ENCODE data around the gene KRT7. TPM values are rescaled to one million over a fixed set of nuclear protein-coding genes. Genes with fewer than 3 reads are reported as not detected.

Gene KRT7
- total and polyA plus RNA-seq, 2 donors (not counting 3 experiments of a cell fraction or from before 2014, with no cell fraction given), result 120 to 293 TPM

- Histone ChIP-seq H2AFZ (ENCODE audit: low read depth, low read length) (no peak overlapping the region), H3K4me2 (ENCODE audit: insufficient read depth, low read length) (no peak overlapping the region), H3K36me3 (ENCODE audit: control insufficient read depth in 2 of 2, extremely low read depth in 1 of 2, insufficient read depth in 2 of 2, low read length in 2 of 2) (no peaks in the 10 kb centered on the region), H3K9me1 (replicated peaks; ENCODE audit: control insufficient read depth, extremely low read depth, insufficient read depth, low read length) (no peaks in the 10 kb centered on the region), H3K9ac (replicated peaks; ENCODE audit: extremely low read depth, insufficient read depth, low read length) (no peak overlapping the region), H3K4me1 (ENCODE audit: control insufficient read depth, extremely low read depth, insufficient read depth, low read length) (peaks cover 24% of the 10 kb centered on the region), H3K27ac (ENCODE audit: insufficient read depth, low read depth, low read length) (no peak overlapping the region), H4K20me1 (replicated peaks; ENCODE audit: control insufficient read depth, extremely low read depth, insufficient read depth, low read length) (no peaks in the 10 kb centered on the region), H3K9me3 (replicated peaks; ENCODE audit: control insufficient read depth, insufficient read depth, low read length) (no peaks in the 10 kb centered on the region), H3K4me3 (replicated peaks in 1 of 3; ENCODE audit: insufficient read depth in 1 of 3, low read depth in 1 of 3, low read length in 3 of 3) (no peak overlapping the region), H3K79me2 (ENCODE audit: control insufficient read depth, insufficient read depth, low read length) (no peaks in the 10 kb centered on the region), H3K27me3 (ENCODE audit: control insufficient read depth in 2 of 2, insufficient read depth in 2 of 2, low read length in 2 of 2) (no peaks in the 10 kb centered on the region)
- DNase-seq (ENCODE audit: low read depth, low spot score) (no peak), FAIRE-seq (no peak)
- no TSS peak for BruUV-seq (replicated peaks)
- intact Hi-C loops (cut with micrococcal nuclease) (no loop called here), dilution Hi-C loops (cut with MboI; ENCODE audit: extremely low pct_ligation_motif_present, low sequenced_read_pairs) (no loop called here)
- POLR2A ChIA-PET, result no interaction called here
- TF ChIP-seq GATA2 (IDR thresholded peaks at IDR 0.05; ENCODE audit: insufficient read depth, insufficient read length, low read depth, low read length) (no peak), MAX (IDR thresholded peaks at IDR 0.05; ENCODE audit: insufficient read depth, insufficient read length) (no peak), POLR2A (IDR thresholded peaks at IDR 0.05; ENCODE audit: low read depth, low read length) (no peak)
- CTCF ChIA-PET, result interaction anchor here (0.8 to 1.0 kb wide), 2 partner anchors 9 to 15 kb away, joined by 3 read pairs; no protein-coding TSS in a partner anchor
Observed at GRCh38 chr12:52198454-52199215, 34.4 kb upstream of the KRT7 start.

GRCh38 chr12:52199294-52199919 lies 33.6 kb upstream of the KRT7 start:
- no peak for DNase-seq (ENCODE audit: low read depth, low spot score)
- H2AFZ ChIP-seq (ENCODE audit: low read depth, low read length), result no peak overlapping the region
- ChIA-PET POLR2A (interaction anchor here (1.3 kb wide), 1 partner anchor 14 kb away, joined by 3 read pairs; no protein-coding TSS in a partner anchor), CTCF (interaction anchor here (1.0 to 1.9 kb wide), 2 partner anchors 7 to 8 kb away, joined by 3 to 4 read pairs; partner anchors contain the start of gene KRT80)
- no peaks in the 10 kb centered on the region for H3K27me3 ChIP-seq (ENCODE audit: control insufficient read depth in 2 of 2, insufficient read depth in 2 of 2, low read length in 2 of 2)
- dilution Hi-C loops (cut with MboI; ENCODE audit: extremely low pct_ligation_motif_present, low sequenced_read_pairs), result no loop called here
- peaks cover 17% of the 10 kb centered on the region for H3K4me1 ChIP-seq (ENCODE audit: control insufficient read depth, extremely low read depth, insufficient read depth, low read length)
- no peaks in the 10 kb centered on the region for H4K20me1 ChIP-seq (replicated peaks; ENCODE audit: control insufficient read depth, extremely low read depth, insufficient read depth, low read length)
- FAIRE-seq, result no peak
- no peak overlapping the region for H3K4me3 ChIP-seq (replicated peaks in 1 of 3; ENCODE audit: insufficient read depth in 1 of 3, low read depth in 1 of 3, low read length in 3 of 3)
- TF ChIP-seq JUN (IDR thresholded peaks at IDR 0.05; ENCODE audit: borderline replicate concordance, insufficient read depth, insufficient read length, low read depth), result no peak
- no peak for TF ChIP-seq FOS (IDR thresholded peaks at IDR 0.05; ENCODE audit: borderline replicate concordance, insufficient read depth, low read length)
- no peak for TF ChIP-seq POLR2A (IDR thresholded peaks at IDR 0.05; ENCODE audit: low read depth, low read length)
- no peak for TF ChIP-seq CTCF (IDR thresholded peaks at IDR 0.05; ENCODE audit: extremely low read depth in 1 of 2, insufficient read depth in 1 of 2, low read depth in 1 of 2, low read length in 2 of 2)
- TF ChIP-seq MAX (IDR thresholded peaks at IDR 0.05; ENCODE audit: insufficient read depth, insufficient read length), result no peak
- TF ChIP-seq POLR2AphosphoS5 (IDR thresholded peaks at IDR 0.05; ENCODE audit: insufficient read depth, low read depth, low read length), result no peak
- H3K27ac ChIP-seq (ENCODE audit: insufficient read depth, low read depth, low read length), result no peak overlapping the region
- BruUV-seq (replicated peaks), result no TSS peak
- H3K9me3 ChIP-seq (replicated peaks; ENCODE audit: control insufficient read depth, insufficient read depth, low read length), result no peaks in the 10 kb centered on the region
- no peaks in the 10 kb centered on the region for H3K9me1 ChIP-seq (replicated peaks; ENCODE audit: control insufficient read depth, extremely low read depth, insufficient read depth, low read length)
- H3K9ac ChIP-seq (replicated peaks; ENCODE audit: extremely low read depth, insufficient read depth, low read length), result no peak overlapping the region
- no peak overlapping the region for H3K4me2 ChIP-seq (ENCODE audit: insufficient read depth, low read length)
- intact Hi-C loops (cut with micrococcal nuclease), result no loop called here
- no peaks in the 10 kb centered on the region for H3K79me2 ChIP-seq (ENCODE audit: control insufficient read depth, insufficient read depth, low read length)
- H3K36me3 ChIP-seq (ENCODE audit: control insufficient read depth in 2 of 2, extremely low read depth in 1 of 2, insufficient read depth in 2 of 2, low read length in 2 of 2), result no peaks in the 10 kb centered on the region
